Aorta (tissue), 5 donors: ENCODE data around the gene EFNA4. TPM values are rescaled to one million over a fixed set of nuclear protein-coding genes. Genes with fewer than 3 reads are reported as not detected.

ENCODE experiments used
- ATAC-seq: fragments of 200-7000 bp; cut with Tn5 transposase; one replicate; pipeline ENCODE4 v1.9.1; 2022; ENCODE audit warnings: moderate library complexity; ENCODE audit not compliant: low FRiP score
- DNase-seq, 2 donors: peaks; one replicate each; pipeline ENCODE4 v3.0.0-alpha.2; 2020
- H3K27ac ChIP-seq, 2 donors: one replicate each; pipeline ENCODE4 v1.5.1; 2013; ENCODE audit warnings: low read length in 2 of 2, mild to moderate bottlenecking in 2 of 2, moderate library complexity in 2 of 2, control low read depth in 1 of 2, inconsistent platforms in 1 of 2, low read depth in 1 of 2
- H3K27me3 ChIP-seq, 2 donors: one replicate each; pipeline ENCODE4 v1.6.1; 2013; ENCODE audit warnings: control low read depth in 1 of 2, low read length in 1 of 2, mild to moderate bottlenecking in 1 of 2, moderate library complexity in 1 of 2; ENCODE audit not compliant: insufficient read depth in 2 of 2, control insufficient read depth in 1 of 2
- H3K36me3 ChIP-seq, 2 donors: one replicate each; pipeline ENCODE4 v1.6.1; 2013; ENCODE audit warnings: control low read depth in 1 of 2, low read length in 1 of 2, mild to moderate bottlenecking in 1 of 2; ENCODE audit not compliant: insufficient read depth in 2 of 2, control insufficient read depth in 1 of 2
- H3K4me1 ChIP-seq, 2 donors: one replicate each; pipeline ENCODE4 v1.6.1; 2013; ENCODE audit warnings: low read length in 2 of 2, control low read depth in 1 of 2, mild to moderate bottlenecking in 1 of 2, moderate library complexity in 1 of 2; ENCODE audit not compliant: insufficient read depth in 2 of 2, control insufficient read depth in 1 of 2
- H3K4me3 ChIP-seq, 2 donors: one replicate each; pipeline ENCODE4 v1.5.1; 2013; ENCODE audit warnings: low read length in 2 of 2, control low read depth in 1 of 2, mild to moderate bottlenecking in 1 of 2
- H3K9me3 ChIP-seq: one replicate; pipeline ENCODE4 v1.6.1; 2013; ENCODE audit warnings: mild to moderate bottlenecking, low read length; ENCODE audit not compliant: control insufficient read depth
- WGBS, 2 donors: extraction: QIAGEN DNeasy Blood & Tissue Kit; methylation state at CpG; one replicate each; pipeline ENCODE4 v1.1.7; 2013; 5-methylcytosine and 5-hydroxymethylcytosine counted together
- intact Hi-C, 2 donors: fragments of 100-400 bp; cut with DNase I; formaldehyde crosslinking; loops; one replicate each; pipeline versions ENCODE4 v1.14.2 to v1.15.0; 2022
- polyA plus RNA-seq, 2 donors: library from polyadenylated mRNA; stranded (reverse); fragments of 200-250 nt; gene quantifications; one replicate each; pipeline ENCODE4 v1.2.3, GENCODE V29; 2013
- total RNA-seq, 2 donors: library from RNA; stranded (reverse); fragmentation: NEBNext Ultra II Directional; extraction: Animal tissue kit (Norgen Biotek cat#: 25700); gene quantifications; one replicate each; pipeline ENCODE4 v1.2.1, GENCODE V29; 2021
- donor health status: healthy with polysubstance abuse.
- donor health status: Bipolar disorder and iron deficiency.
- donor health status: DM: no; HTN: no; CAD: no.
- donor health status: DM: no; HTN: no; CAD: no.
- donor health status: DM: yes; HTN: yes; CAD: no.

The EFNA4 gene
- total and polyA plus RNA-seq, 4 donors, result 3.0 to 5.7 (median 4.0) TPM

DNA sequence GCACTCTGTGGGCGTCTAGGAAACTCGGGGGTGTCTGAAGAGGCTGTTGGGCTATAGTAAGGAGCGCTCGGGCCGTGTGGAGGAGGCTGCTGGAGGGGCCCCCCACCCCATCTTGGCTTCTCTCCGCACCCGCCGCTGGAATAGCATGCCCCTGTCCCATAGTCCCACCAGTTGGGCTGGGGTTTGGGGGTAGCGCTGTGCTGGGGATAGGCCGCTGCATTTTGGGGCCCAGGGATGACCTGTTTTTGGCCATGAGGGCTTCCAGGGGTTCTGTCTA is 15.6 kb downstream of the EFNA4 start:
- H3K27ac ChIP-seq, result no peak overlapping the region
- no peaks in the 10 kb centered on the region for H3K27me3 ChIP-seq
- ATAC-seq (no peak), DNase-seq (no peak)
- H3K36me3 ChIP-seq, result no peaks in the 10 kb centered on the region
- H3K4me3 ChIP-seq, result no peak overlapping the region
- 3% methylated on average over 10 of the region's 10 CpGs for WGBS, 2 donors
- no peaks in the 10 kb centered on the region for H3K9me3 ChIP-seq
- H3K4me1 ChIP-seq, result no peaks in the 10 kb centered on the region
- intact Hi-C loops, result no loop called here

DNA sequence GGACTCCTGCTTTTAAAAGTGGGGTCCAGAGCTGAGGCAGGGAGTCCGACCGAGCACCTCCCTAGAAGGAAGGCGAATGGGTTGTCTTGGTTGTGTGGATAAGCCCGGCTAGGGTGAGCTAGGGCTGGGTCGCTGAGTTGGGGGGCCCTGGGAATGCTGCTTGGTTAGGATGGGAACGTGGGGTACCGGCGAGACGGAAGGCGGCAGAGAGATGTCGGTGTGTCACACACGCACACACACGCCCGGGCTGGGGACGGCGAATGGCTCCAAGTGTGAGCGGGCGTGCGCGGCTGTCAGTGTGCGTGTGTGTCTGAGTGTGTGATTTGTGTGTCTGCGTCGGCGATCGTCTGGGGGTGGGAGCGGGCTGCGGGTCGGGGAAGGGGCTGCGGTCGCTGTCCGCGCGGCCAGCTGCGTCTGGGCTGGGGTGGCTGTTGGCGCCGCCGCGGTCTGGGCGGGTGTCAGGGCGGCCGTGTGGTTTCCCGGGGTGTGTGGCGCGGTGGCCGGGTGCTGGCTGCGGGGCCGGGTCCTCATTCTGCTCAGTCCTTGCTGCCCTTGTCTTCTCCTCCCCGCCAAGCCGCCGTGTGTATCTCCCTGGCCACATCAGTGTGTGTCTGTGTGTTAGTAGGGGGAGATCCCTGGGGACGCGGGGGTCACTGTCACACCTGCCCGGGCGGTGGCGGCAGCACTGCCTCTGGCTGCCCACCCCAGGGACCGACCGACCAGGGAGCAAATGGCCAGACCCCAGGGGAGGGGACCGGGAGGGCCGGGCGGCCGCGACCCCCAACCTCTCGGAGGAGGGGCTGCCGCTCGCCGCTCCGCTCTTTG is 16.2 kb downstream of the EFNA4 start:
- H3K36me3 ChIP-seq, result no peaks in the 10 kb centered on the region
- intact Hi-C loops, result loop anchor here in 1 of 2 donors (5.0 kb wide), 2 partner anchors 32 to 597 kb away; no protein-coding TSS in a partner anchor
- no peaks in the 10 kb centered on the region for H3K27me3 ChIP-seq
- no peaks in the 10 kb centered on the region for H3K9me3 ChIP-seq
- ATAC-seq (no peak), DNase-seq (peak in 1 of 2 donors; percentile 78)
- WGBS, 2 donors, result 0 to 1% methylated on average over 36 to 67 of the region's 67 CpGs
- no peak overlapping the region for H3K4me3 ChIP-seq
- no peaks in the 10 kb centered on the region for H3K4me1 ChIP-seq
- H3K27ac ChIP-seq, result no peak overlapping the region

DNA sequence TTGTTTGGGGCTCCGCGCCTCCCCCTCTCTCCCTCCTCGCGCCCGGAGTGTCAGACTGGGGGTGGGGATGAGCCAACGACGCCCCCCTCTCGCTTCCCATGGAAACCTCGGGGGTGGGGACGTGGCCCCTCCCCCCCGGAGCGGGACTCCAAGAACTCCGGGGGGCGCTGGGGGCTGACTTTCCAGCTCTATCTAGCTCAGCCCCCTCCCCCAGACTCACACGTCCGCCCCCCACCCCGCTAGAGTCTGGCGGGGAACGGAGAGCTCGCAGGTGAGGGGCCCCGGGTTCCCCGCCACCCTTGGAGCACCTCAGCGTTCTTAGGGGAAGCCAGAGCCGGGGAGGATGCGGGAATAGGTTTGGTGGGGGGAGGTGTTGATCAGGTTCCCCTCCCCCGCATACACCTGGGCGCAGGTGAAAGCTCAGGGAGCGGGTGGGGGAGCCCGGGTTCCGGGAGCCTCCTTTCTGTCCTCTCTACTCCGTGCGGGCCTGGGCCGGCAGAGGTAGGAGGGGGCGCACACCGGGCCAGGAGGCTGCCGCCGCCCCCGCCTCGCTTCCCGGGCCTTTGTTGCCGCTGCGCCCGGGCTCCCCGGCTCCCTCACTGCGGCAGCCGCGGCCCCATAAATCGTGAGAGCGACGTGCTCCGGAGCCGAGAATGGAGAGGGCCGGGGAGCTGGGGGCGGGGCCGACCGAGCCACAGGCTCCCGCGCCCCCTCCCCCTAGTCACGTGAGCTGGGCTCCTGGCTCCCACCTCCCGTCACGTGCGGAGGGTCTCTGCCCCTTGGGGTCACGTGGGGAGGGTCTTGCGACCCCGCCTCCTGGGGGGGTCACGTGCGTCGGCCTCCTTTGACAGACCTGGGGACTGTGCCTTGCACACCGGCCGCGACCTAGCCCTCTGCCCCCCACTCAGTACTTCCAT is 17.0 kb downstream of the EFNA4 start:
- intact Hi-C loops, result loop anchor here in 1 of 2 donors (5.0 kb wide), 2 partner anchors 33 to 598 kb away; no protein-coding TSS in a partner anchor
- Histone ChIP-seq H3K36me3 (no peaks in the 10 kb centered on the region), H3K4me1 (no peaks in the 10 kb centered on the region), H3K9me3 (no peaks in the 10 kb centered on the region), H3K4me3 (no peak overlapping the region), H3K27me3 (no peaks in the 10 kb centered on the region), H3K27ac (no peak overlapping the region)
- WGBS, 2 donors, result 1 to 2% methylated on average over 41 to 71 of the region's 71 CpGs
- DNase-seq, result peak in 1 of 2 donors; percentile 77
- no peak for ATAC-seq

DNA sequence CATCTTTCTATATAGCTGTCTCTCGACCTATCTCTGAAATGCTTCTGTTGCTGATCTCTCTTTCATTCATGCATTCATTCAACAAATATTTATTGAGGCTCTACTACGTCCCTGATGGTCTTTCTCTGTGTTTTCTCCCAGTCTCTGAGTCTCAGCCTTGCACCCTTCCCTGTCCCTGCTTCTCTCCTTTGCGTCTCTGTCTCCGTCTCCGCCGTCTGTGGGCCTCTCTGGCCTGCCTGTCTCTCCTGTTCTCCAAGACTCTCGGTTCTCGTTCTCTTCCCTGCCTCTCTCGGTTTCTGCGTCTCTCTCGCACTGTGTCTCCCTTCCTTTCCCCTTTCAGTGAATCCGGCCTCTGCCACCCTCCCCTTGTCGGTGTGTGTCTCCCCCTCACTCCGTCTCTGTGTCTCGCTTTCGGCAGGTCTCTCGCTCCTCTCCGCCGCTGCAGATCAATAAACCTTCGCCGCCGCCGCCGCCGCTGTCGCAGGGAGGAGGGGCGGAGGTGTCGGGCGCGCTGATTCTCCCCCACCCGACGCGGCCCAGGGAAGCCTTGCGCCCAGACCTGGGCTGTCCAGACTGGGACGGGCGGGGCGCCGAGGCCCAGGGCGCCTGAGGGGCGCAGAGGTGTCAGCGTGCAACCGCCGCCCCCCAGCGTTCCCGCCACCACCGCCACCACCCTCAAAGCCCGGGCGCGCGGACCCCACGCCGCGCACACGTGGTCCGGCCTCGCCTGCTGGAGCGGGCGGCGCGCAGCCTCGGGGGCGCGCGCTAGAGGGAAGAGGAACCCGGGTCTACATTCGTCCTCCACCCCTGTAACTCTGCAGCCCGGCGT is 18.1 kb downstream of the EFNA4 start:
- intact Hi-C loops, result loop anchor here in 1 of 2 donors (5.0 kb wide), 2 partner anchors 34 to 599 kb away; no protein-coding TSS in a partner anchor
- H3K4me1 ChIP-seq, result no peaks in the 10 kb centered on the region
- peak in 1 of 2 donors; percentile 72 for DNase-seq

DNA sequence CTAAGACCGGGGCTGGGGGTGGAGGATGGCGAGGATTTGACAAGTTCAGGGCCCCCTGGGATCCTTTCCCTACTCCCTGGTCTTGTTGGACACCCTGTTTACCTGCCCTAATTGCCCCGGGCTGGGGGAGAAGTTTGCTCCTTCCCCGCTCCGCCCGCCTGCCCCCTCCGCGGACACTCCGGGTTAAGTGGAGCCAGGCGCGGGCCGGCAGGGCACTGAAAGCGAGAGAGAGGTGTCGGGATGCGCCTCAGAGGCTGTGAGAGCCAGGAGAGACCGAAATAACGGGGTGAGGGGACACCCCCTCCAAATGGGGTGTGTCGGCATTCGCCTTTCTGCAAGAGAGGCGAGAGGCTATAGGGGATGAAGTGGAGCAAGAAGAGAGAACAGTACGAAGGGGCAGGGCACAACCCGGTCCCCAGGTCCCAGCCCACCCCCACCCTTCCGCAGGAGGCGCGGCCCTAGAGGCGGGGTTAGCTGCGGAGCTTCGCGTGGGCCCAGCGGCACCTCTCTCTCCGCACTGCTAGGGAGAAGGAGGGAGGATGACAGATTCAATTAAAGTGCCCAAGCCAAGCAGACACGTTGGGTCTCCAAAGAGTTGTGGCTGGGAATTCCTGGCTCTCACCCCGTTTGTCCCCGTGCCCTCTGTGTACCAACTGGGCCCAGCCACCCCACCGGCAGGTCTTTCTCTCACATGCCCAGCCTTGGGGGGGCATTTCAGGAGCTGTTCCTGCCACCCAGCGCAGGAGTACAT is 18.9 kb downstream of the EFNA4 start:
- H3K36me3 ChIP-seq, result no peaks in the 10 kb centered on the region
- no peak overlapping the region for H3K27ac ChIP-seq
- DNase-seq (peak in 1 of 2 donors; percentile 75), ATAC-seq (no peak)
- intact Hi-C loops, result loop anchor here in 1 of 2 donors (5.0 kb wide), 2 partner anchors 35 to 600 kb away; no protein-coding TSS in a partner anchor
- H3K27me3 ChIP-seq, result no peaks in the 10 kb centered on the region
- no peaks in the 10 kb centered on the region for H3K4me1 ChIP-seq
- no peak overlapping the region for H3K4me3 ChIP-seq
- WGBS, 2 donors, result 7 to 8% methylated on average over 36 of the region's 36 CpGs
- H3K9me3 ChIP-seq, result no peaks in the 10 kb centered on the region

More for the DNA sequence above, 18.1 kb downstream of the EFNA4 start:
- Histone ChIP-seq H3K36me3 (no peaks in the 10 kb centered on the region), H3K9me3 (no peaks in the 10 kb centered on the region), H3K27me3 (no peaks in the 10 kb centered on the region), H3K27ac (no peak overlapping the region), H3K4me3 (no peak overlapping the region)
- WGBS, 2 donors, result 3 to 4% methylated on average over 62 to 68 of the region's 68 CpGs
- no peak for ATAC-seq

DNA sequence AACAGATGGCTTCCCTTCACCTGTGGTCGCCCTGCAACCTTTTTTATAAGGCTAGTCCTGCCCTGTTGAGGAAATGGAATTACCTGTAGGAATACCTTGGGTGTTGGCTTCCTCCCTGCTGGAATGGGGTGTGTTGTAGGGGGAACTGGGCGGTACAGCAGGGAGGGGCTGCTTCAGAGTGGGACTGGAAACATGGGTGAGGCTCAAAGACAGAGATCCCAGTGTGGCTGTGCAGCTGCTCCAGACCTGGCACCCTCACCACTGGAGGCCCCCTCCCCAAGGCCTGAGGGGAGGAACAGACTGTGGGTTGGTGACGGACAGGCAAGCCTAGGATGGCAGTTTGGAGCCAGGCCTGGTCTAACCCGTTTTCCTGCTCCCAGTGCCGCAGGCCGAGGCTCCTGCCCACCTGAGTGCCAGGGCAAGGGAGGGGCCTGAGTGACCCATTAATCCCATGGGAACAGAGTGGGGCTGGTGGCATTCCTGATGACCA is 19.6 kb downstream of the EFNA4 start:
- Histone ChIP-seq H3K4me1 (no peaks in the 10 kb centered on the region), H3K27me3 (no peaks in the 10 kb centered on the region), H3K36me3 (no peaks in the 10 kb centered on the region), H3K4me3 (no peak overlapping the region), H3K27ac (no peak overlapping the region), H3K9me3 (no peaks in the 10 kb centered on the region)
- WGBS, 2 donors, result 70 to 76% methylated on average over 6 of the region's 6 CpGs
- peak in 1 of 2 donors; percentile 59 for DNase-seq
- intact Hi-C loops, result loop anchor here in 1 of 2 donors (5.0 kb wide), 2 partner anchors 36 to 601 kb away; no protein-coding TSS in a partner anchor
- ATAC-seq, result no peak

DNA sequence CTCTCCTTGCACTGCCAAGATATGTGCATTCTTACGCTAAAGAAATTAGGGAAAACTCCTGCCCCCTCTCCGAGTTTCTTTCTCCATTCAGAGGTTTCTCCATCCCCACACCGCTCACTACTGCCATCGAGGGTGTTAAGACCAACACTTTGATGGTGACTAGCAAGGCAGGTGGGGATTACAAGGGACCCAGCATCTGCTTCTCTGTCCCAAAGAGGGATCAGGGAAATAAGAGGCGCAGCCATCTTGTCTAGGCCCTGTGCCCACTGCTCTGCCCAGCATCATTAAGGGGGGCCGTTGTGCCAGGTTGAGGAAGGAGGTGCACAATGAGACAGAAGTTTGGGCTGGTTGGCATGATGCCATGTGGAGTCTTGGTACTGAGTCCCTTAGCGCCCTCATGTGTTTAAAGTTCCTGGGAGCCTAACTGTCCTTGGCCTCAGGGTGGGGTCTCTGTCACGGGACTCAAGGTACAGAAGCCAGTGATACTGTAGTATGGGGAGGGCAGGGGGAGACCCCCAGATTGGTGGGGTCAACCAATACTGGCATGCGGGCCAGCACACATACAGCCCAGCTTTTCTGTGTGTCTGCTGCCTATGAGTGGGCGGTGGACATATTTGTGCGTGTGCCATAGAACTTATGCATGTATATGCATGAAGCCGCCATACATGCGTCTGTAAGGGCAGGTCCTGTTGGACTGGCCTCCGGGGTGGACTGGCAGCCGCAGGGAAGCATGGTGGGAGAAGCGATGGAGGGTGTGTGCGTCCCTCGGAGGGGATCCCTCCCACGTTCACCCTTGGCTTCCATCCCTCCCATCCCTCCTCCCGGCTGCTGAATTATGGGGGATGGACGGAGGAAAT is 20.6 kb downstream of the EFNA4 start:
- Histone ChIP-seq H3K4me1 (no peaks in the 10 kb centered on the region), H3K36me3 (no peaks in the 10 kb centered on the region), H3K27me3 (no peaks in the 10 kb centered on the region), H3K9me3 (no peaks in the 10 kb centered on the region), H3K4me3 (no peak overlapping the region), H3K27ac (no peak overlapping the region)
- intact Hi-C loops, result loop anchor here (1.0 to 5.0 kb wide), 4 partner anchors 21 to 602 kb away; partner anchors contain the start of gene EFNA4 (in 1 of the 2)
- WGBS, 2 donors, result 27 to 29% methylated on average over 21 of the region's 21 CpGs
- ATAC-seq (peak; percentile 16), DNase-seq (peak in 1 of 2 donors; percentile 74)
